NOMO-1 treated with dmso at 0.1 percent for 144 hours (cell line): Measurements from ENCODE around the gene RORC.
A peak's percentile ranks its signal among the peaks of the same experiment; 100 is the strongest.
"Not testable (repeated sequence)": the region's sequence is repeated elsewhere in the genome, so short reads cannot be mapped to it uniquely, and the experiment has no call there.

ENCODE experiments used
- DNase-seq: peaks from one replicate; lab custom pipeline; 2025; ENCODE audit not compliant: unreplicated experiment; lab: John Stamatoyannopoulos, UW

Gene RORC

DNA sequence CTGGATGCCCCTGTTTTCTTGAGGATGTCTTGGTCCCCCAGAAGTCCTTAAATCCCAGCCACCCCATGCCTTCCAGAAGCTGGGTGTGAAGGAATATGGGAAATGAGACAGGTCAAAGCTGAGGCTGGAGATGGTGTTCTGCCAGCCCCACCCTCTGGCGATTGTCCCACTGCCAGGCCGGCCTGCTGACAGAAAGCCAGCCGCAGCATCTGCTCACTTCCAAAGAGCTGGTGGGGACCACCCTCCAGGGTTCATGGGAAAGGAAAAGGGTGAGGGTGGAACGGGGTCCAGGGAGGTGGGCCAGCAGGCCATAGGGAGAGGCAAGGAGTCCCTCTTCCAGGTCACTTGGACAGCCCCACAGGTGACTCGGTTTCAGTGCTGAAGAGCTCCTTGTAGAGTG lies 24.5 kb downstream of the RORC start:
- DNase-seq: no peak

- no peak for DNase-seq
Observed at GRCh38 chr1:151806170-151806569, 25.4 kb downstream of the RORC start.

DNA sequence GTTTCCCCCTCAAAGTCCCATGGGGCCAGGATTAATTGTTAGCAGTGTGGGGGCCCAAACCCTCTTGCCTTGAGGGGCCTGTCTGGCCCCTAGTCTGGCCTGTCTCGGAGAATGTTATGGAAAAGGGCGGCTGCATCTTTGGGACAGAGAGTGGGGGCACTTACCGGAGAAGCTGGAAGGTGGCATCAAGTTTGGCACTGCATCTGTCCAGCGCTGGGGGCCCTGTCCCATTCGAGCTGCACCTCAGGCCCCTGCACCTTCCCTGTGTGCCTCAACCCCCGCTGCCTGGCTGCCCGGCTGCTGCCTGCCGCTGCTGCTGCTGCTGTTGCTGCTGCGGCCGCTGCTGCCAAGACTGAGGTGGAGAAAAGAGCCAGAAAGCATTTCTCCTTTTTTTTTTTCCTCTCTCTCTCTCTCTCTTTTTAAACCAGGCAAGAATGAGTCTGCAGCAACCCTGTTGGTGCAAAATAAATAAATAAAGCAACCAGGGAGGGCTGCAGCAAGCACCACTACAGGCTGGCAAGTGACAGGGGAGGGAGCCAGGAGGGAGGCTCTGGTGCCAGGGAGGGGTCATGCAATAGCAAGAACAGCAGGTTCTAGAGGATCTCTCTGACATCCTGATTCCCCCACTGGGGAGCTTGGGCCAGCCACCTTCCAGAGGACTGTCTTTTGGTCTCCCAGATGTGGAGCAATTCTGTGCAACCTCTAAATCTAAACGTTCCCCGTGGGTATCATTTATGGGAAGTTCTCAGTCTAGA lies 26.4 kb downstream of the RORC start, which contains the start of gene LINGO4:
Gene LINGO4, minus strand, starts transcription at position 354 of the 755 bp plus-strand sequence. CDS start 2,715 bp downstream, outside the sequence.
- no peak for DNase-seq

GRCh38 chr1:151803915-151804314 lies 27.7 kb downstream of the RORC start:
- DNase-seq: no peak

GRCh38 chr1:151803164-151803563 lies 28.4 kb downstream of the RORC start:
- no peak for DNase-seq

GRCh38 chr1:151802372-151802771 lies 29.2 kb downstream of the RORC start:
- DNase-seq: no peak

DNA sequence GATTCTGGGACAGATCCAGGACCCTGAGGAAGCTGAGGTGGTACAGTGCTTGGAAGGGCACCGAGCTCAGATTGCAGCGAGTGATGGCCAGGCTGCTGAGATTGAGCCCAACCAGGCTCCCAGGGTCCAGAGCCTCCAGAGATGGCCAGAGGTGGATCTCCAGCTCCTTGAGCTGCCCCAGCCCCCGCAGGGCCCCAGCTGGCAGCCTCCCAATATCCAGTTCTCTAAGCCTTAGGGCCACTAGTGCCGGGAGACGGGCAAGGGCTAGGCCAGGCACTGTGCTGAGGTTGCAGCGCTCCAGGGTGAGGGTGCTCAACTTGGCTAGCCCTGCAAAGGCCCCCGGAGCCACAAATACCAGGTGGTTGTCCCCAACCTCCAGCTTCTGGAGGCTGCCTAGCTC lies 29.8 kb downstream of the RORC start:
- DNase-seq: no peak

DNA sequence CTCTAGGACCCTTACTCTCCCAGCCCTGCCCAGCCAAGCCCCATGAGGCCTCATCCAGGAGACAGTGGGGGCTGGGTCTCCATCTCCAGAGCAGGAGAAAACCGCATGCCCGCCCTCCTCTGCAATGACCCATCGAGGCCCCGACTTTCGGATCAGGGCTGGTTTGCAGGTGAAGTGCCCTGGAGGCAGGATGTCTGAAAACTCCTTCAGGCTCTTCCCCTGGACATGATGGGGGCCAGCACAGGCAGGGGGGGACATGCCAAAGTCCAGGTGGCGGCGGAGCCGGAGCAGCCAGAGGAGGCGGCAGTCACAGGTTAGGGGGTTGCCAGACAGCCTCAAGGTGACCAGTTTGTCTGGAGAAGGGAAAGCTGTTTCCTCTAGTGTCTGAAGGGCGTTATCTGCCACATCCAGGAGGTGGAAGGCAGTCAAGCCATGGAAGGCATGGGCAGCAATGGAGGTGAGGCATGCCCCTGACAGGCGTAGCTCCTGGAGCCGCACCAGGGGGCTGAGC lies 30.2 kb downstream of the RORC start:
- no peak for DNase-seq

DNA sequence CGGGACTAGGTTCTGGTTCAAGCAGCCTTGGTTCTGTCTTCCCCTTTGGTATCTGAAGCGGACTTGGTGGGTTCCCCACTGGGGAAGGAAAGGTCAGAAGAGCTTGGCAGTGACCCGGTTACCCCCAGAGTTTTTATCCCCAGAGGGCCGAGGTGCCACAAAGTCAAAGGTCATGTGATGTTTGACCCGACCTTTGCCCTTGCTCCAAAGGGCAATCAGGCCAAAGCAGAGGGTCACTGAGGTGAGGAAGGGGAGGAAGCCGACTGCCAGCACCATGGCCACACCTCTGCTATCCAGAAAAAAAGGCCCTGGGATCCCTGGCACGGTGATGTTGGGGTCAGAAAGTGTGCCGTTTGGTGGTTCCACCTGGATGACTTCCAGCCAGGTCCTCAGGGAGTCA lies 30.8 kb downstream of the RORC start:
- DNase-seq: no peak

GRCh38 chr1:151799179-151800022 lies 32.2 kb downstream of the RORC start:
- no peak for DNase-seq

DNA sequence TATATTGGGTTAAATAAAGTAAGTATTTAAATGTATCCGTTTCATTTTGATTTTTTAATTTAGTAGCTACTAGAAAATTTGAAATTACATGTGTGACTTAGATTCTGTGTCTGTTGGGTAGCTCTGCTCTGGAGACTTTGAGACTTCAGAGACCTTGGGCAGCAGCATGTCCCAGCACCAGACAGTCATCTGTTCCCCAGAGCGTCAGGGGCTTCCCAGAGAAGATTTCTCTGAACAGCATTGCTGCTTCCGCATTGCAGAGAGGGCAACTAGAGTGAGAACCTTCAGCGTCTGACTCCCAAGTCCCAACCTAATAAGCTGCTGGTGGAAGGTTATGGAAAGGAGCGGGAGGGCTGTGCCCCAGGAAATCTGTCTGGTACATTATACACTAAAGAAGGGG lies 33.0 kb downstream of the RORC start:
- no peak for DNase-seq

DNA sequence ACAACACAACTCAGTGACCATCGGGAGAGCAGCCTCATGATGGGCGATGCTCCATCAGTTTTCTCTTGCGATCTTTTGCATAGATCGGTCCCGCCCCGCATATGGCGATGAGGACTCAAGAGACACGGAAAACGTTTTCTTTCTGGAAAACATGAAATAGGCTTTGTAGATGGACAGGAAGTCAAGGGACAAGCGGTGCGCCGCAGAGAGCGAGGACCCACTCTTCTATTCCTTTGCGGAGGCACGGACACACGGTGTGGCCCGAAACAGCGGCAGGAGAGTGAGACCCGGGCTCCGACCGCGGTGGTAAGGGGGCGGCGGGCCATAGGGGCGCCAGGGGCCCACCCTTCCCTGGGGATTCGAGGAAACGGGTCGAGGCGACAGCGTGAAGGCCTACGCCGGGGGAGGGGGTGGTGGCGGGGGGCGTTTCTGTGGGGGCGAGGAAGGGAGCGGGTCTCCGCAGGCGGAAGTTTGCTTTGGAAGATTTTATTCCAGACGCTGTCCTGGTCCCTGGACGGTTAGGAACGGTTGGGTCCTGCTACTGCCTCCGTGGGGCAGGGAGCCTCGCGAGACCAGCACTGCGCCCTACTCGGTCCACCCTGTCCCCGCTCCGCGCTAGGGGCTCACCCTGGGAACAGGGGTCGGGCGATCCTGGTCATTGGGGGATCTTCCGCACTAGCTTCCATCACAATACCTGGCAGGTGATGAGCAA lies 40.5 kb downstream of the RORC start:
- no peak for DNase-seq

GRCh38 chr1:151790071-151790939 lies 41.3 kb downstream of the RORC start, which contains the start of gene TDRKH:
Gene TDRKH (minus strand): TSS chr1:151790500. CDS start chr1:151783022, 7,478 bp downstream.
- peak; percentile 100 for DNase-seq

GRCh38 chr1:151787689-151788088 lies 43.9 kb downstream of the RORC start:
- DNase-seq: no peak

DNA sequence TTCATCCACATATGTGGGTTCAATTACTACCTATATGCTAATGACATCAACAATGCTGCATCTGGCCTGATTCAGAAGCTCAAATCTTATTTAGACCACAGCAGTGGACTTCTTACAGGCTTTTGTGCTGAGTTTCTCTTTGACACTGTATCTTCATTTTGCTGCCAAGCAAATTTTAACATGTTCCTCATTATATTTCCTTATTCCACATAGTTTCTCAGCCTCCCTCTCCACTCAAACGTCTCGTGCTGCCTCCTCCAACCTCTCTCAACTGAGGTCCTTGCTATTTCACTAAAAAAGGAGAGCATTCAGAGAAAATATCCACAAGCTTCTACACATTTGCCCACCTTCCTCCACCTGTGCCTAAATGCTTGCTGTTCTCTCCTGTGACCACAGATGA lies 47.8 kb downstream of the RORC start:
- no peak for DNase-seq

- no peak for DNase-seq
Observed at GRCh38 chr1:151782741-151783140, 48.9 kb downstream of the RORC start.

DNA sequence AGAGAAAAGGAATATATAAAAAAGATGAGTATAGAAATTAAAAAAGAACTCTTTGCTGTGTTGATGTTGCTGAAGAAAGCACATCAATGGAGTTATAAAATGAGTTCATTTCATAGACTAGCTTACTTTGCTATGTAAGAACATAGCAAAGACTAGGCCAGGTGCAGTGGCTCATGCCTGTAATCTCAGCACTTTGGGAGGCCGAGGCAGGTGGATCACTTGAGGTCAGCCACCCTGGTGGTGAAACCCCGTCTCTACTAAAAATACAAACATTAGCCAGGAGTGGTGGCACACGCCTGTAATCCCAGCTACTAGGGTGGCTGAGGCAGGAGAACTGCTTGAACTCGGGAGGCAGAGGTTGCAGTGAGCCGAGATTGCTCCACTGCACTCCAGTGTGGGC lies 49.6 kb downstream of the RORC start:
- not testable (repeated sequence) for DNase-seq

DNA sequence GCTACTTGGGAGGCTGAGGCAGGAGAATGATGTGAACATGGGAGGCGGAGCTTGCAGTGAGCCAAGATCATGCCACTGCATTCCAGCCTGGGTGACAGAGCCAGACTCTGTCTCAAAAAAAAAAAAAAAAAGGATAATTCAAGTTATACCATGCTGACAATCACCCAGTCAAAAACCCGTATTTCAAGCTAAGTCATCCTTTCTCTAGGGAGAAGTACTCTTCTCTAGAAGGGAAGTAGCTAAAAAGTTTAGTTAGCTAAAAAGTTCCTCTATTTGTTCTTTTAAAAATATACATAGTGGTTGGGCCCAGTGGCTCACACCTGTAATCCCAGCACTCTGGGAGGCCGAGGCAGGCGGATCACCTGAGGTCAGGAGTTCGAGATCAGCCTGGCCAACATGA lies 50.9 kb downstream of the RORC start:
- not testable (repeated sequence) for DNase-seq

GRCh38 chr1:151779852-151780251 lies 51.8 kb downstream of the RORC start:
- no peak for DNase-seq

GRCh38 chr1:151777317-151777716 lies 54.3 kb downstream of the RORC start:
- DNase-seq: no peak
